LNCaP clone FGC (cell line): ENCODE measurements around the gene TLR8.

Source experiments
- DNase-seq: peaks from one replicate; pipeline ENCODE4 v3.0.0-alpha.2; 2011; ENCODE audit warnings: low read depth
- H3K4me3 ChIP-seq: 2 replicates; pipeline ENCODE4 v1.5.1; 2011; ENCODE audit warnings: mild to moderate bottlenecking, low read depth, low read length, control low read depth
- CTCF ChIP-seq: IDR thresholded peaks from 2 replicates; pipeline ENCODE4 v1.5.1; 2012; ENCODE audit warnings: mild to moderate bottlenecking; ENCODE audit not compliant: control insufficient read depth, insufficient read depth; ENCODE audit errors: extremely low read depth

TLR8 gene

GRCh38 chrX:12906046-12906761 lies at the start of gene TLR8:
TLR8 (plus strand) TSS chrX:12906620; CDS start chrX:12906707, 87 bp downstream.
- TF ChIP-seq CTCF, result no peak
- H3K4me3 ChIP-seq, result no peak within 1 kb of the TSS
- DNase-seq, result no peak

- no peak overlapping the region for H3K4me3 ChIP-seq
- no peak for DNase-seq
- no peak for TF ChIP-seq CTCF
These were observed 41.1 kb upstream of the TLR8 start for GRCh38 chrX:12865359-12865758.

- DNase-seq, result no peak
- TF ChIP-seq CTCF, result no peak
- H3K4me3 ChIP-seq, result no peak within 1 kb of the TSS
These were observed 39.7 kb upstream of the TLR8 start, which contains the start of gene TLR7 for GRCh38 chrX:12866451-12867377. TLR7 (plus strand) TSS chrX:12867072; CDS start chrX:12867579, 507 bp downstream.

GRCh38 chrX:12867685-12868084 lies 38.7 kb upstream of the TLR8 start:
- no peak overlapping the region for H3K4me3 ChIP-seq
- TF ChIP-seq CTCF, result no peak
- no peak for DNase-seq

- no peak for TF ChIP-seq CTCF
- no peak for DNase-seq
- no peak overlapping the region for H3K4me3 ChIP-seq
These were observed 37.7 kb upstream of the TLR8 start for GRCh38 chrX:12868747-12869146.

- TF ChIP-seq CTCF, result no peak
- H3K4me3 ChIP-seq, result no peak overlapping the region
- DNase-seq, result no peak
These were observed 35.2 kb upstream of the TLR8 start for GRCh38 chrX:12871257-12871656.
